Neural progenitor cell (in vitro differentiated cells): Measurements from ENCODE around the gene CPEB2.

ENCODE experiments used
- EZH2 ChIP-seq: fragments of 200-600 bp; sonication (generic); IDR thresholded peaks from 2 replicates; pipeline ENCODE4 v1.6.1; 2017; ENCODE audit warnings: antibody characterized with exemption, mild to moderate bottlenecking, moderate library complexity
- EZH2phosphoT487 ChIP-seq: fragments of 200-600 bp; sonication (generic); IDR thresholded peaks from 2 replicates; pipeline ENCODE4 v1.6.1; 2017; ENCODE audit warnings: antibody characterized with exemption
- TF ChIP-seq, protein P1 (sequence below): fragments of 200-600 bp; sonication (generic); IDR thresholded peaks from 2 replicates; pipeline ENCODE4 v1.5.1; 2017; ENCODE audit warnings: antibody characterized with exemption, mild to moderate bottlenecking

DNA sequence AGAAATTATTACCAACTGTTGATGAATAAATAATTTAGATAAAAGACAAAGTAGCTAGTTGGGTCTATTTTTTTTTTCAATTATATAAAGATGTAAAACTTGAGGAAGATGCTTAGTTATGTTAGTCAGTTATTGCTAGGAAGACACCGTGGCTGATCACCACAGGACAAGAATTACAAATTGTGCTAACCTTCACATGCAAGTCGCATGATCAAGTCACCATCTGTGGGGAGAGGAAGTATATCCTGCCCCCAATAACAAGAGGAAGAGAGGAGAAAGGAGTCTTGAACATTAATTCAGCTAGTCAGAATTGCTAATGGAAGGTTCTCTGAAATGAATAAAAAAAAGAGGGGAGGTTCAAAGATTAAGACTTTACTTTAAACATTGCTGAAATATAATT is 52.3 kb downstream of the CPEB2 start:
- TF ChIP-seq, protein P1, sequence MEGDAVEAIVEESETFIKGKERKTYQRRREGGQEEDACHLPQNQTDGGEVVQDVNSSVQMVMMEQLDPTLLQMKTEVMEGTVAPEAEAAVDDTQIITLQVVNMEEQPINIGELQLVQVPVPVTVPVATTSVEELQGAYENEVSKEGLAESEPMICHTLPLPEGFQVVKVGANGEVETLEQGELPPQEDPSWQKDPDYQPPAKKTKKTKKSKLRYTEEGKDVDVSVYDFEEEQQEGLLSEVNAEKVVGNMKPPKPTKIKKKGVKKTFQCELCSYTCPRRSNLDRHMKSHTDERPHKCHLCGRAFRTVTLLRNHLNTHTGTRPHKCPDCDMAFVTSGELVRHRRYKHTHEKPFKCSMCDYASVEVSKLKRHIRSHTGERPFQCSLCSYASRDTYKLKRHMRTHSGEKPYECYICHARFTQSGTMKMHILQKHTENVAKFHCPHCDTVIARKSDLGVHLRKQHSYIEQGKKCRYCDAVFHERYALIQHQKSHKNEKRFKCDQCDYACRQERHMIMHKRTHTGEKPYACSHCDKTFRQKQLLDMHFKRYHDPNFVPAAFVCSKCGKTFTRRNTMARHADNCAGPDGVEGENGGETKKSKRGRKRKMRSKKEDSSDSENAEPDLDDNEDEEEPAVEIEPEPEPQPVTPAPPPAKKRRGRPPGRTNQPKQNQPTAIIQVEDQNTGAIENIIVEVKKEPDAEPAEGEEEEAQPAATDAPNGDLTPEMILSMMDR: no peak
- no peak for TF ChIP-seq EZH2phosphoT487
- TF ChIP-seq EZH2: no peak
